MM.1S (cell line): ENCODE measurements around the gene PPP1R7.

Experiments used
- CTCF ChIP-seq: fragments of 300-600 bp; sonication (generic); IDR thresholded peaks from 2 replicates; pipeline ENCODE4 v1.5.1; 2016; ENCODE audit warnings: antibody characterized with exemption, low read length, mixed read lengths
- EZH2 ChIP-seq: fragments of 300-600 bp; sonication (generic); optimal IDR thresholded peaks from 2 replicates; pipeline ENCODE3; 2017; ENCODE audit warnings: low read depth, mild to moderate bottlenecking, antibody characterized with exemption, low read length, mixed read lengths
- EZH2phosphoT487 ChIP-seq: fragments of 300-600 bp; sonication (generic); IDR thresholded peaks from 2 replicates; pipeline ENCODE4 v1.6.1; 2018; ENCODE audit warnings: antibody characterized with exemption, low read length

DNA sequence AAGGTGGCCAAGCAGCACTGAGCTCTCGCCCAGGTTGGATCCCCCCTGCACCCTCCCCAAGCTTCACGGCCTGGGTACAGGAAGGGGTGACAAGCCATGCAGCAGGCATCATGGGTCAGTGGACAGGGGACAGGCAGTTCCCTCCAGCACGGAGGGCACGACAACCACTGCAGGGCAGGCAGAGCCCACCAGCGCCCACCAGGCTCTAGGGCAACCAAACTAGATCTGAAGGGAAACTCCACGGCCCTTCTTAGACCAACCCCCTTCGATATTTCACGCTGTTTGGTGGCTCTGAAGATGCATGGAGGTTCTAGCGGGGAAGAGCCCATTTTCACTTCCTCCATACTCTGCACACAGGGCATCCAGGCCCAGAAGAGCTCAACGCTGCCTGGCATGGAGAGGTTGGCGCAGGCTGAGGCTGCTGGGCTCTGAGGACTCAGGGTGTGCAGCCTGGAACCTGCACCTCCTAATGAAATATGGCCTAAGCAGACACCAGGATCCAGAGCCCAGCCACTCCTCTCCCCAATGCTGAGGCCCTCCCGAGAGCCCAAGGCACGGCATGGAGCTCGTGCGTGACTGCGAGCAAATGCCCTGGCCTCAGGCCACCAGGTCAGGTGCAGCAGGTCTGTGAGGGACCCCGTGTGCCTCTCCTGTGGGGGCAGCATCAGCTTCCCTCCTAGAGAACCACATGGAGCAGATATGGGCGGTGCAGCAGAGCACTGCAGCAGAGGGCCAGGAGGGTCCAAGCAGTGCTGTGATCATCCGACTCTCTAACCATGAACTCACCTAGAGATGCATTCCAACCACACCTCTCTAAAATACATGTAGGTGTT is 39.4 kb upstream of the PPP1R7 start:
- TF ChIP-seq CTCF (no peak), EZH2 (no peak), EZH2phosphoT487 (no peak)
